UCSD-AML1 (cell line): ENCODE measurements around the gene SPCS2.
A peak's percentile ranks its signal among the peaks of the same experiment; 100 is the strongest.

Source experiments
- DNase-seq: peaks from one replicate; lab custom pipeline; 2025; ENCODE audit not compliant: unreplicated experiment; lab: John Stamatoyannopoulos, UW

SPCS2 gene

GRCh38 chr11:74948898-74949752 lies at the start of gene SPCS2, which contains the start of gene XRRA1:
SPCS2 (plus strand) TSS chr11:74949266; CDS start chr11:74949286, 20 bp downstream.
XRRA1 (minus strand) TSS chr11:74949091; CDS start chr11:74940878, 8,213 bp downstream.
- DNase-seq, result peak; percentile 98

- no peak for DNase-seq
Observed at GRCh38 chr11:74902342-74902741, 46.7 kb upstream of the SPCS2 start.

GRCh38 chr11:74905326-74905725 lies 43.7 kb upstream of the SPCS2 start:
- DNase-seq, result no peak

- no peak for DNase-seq
Observed at GRCh38 chr11:74909385-74909784, 39.7 kb upstream of the SPCS2 start.

- no peak for DNase-seq
Observed at GRCh38 chr11:74909812-74910211, 39.3 kb upstream of the SPCS2 start.

- DNase-seq, result no peak
Observed at GRCh38 chr11:74923125-74923524, 25.9 kb upstream of the SPCS2 start.

- DNase-seq, result no peak
Observed at GRCh38 chr11:74925281-74925680, 23.8 kb upstream of the SPCS2 start.

- no peak for DNase-seq
Observed at GRCh38 chr11:74926304-74927030, 22.6 kb upstream of the SPCS2 start.

GRCh38 chr11:74927496-74927895 lies 21.6 kb upstream of the SPCS2 start:
- DNase-seq, result no peak

- DNase-seq, result no peak
Observed at GRCh38 chr11:74929431-74930363, 19.4 kb upstream of the SPCS2 start.

- no peak for DNase-seq
Observed at GRCh38 chr11:74932169-74932568, 16.9 kb upstream of the SPCS2 start.

GRCh38 chr11:74932797-74933196 lies 16.3 kb upstream of the SPCS2 start:
- DNase-seq, result no peak

GRCh38 chr11:74933765-74934164 lies 15.3 kb upstream of the SPCS2 start:
- DNase-seq, result no peak

- no peak for DNase-seq
Observed at GRCh38 chr11:74935285-74935684, 13.8 kb upstream of the SPCS2 start.

GRCh38 chr11:74936087-74936486 lies 13.0 kb upstream of the SPCS2 start:
- DNase-seq, result no peak

GRCh38 chr11:74936976-74937375 lies 12.1 kb upstream of the SPCS2 start:
- no peak for DNase-seq

GRCh38 chr11:74937696-74938475 lies 11.2 kb upstream of the SPCS2 start:
- DNase-seq, result no peak

GRCh38 chr11:74941492-74941891 lies 7.6 kb upstream of the SPCS2 start:
- no peak for DNase-seq

GRCh38 chr11:74942073-74942759 lies 6.8 kb upstream of the SPCS2 start:
- DNase-seq, result no peak

- DNase-seq, result no peak
Observed at GRCh38 chr11:74948546-74948897, 544 bp upstream of the SPCS2 start.
